ENCODE data around the gene NQO1. TPM values are rescaled to one million over a fixed set of nuclear protein-coding genes. Genes with fewer than 3 reads are reported as not detected.

NQO1 gene
- total and polyA plus RNA-seq, 9 of the 15 experiments (the other 6 are each of a cell fraction or from before 2014, with no cell fraction given), result 96.7 to 198 (median 122) TPM

GRCh38 chr16:69726313-69727060 is at the start of gene NQO1 (continued):
- peak; percentile 32; the same call in 1 of the 2 replicates for TF ChIP-seq ZBTB33 (CRISPR knock-in tag; IDR thresholded peaks at IDR 0.05)
- TF ChIP-seq ZFX (CRISPR knock-in tag; IDR thresholded peaks at IDR 0.05), result peak; percentile 72
- peak; percentile 67; the same call in 1 of the 2 replicates for TF ChIP-seq MITF (IDR thresholded peaks at IDR 0.05)
- peak in 1 of 2 experiments; percentile 40; a peak in 1 of 3 replicates for TF ChIP-seq CBX3 (IDR thresholded peaks at IDR 0.05; ENCODE audit: borderline replicate concordance in 1 of 2, low read length in 2 of 2)
- 0 out of 2 replicates have a peak, but pooled peaks have one; percentile 20 for TF ChIP-seq ERF (CRISPR knock-in tag; IDR thresholded peaks at IDR 0.05)
- TF ChIP-seq ELF2 (CRISPR knock-in tag; IDR thresholded peaks at IDR 0.05), result no peak
- no peak for TF ChIP-seq DDX20 (tag; IDR thresholded peaks at IDR 0.05; ENCODE audit: low read depth)
- peak in 1 of 2 experiments; percentile 30; a peak in 1 of 4 replicates for TF ChIP-seq ZNF639 (CRISPR knock-in tag; conservative IDR thresholded peaks at IDR 0.05 in 1 of 2, IDR thresholded peaks at IDR 0.05 in 1 of 2)
- peak; percentile 63 for TF ChIP-seq FIP1L1 (IDR thresholded peaks at IDR 0.05; ENCODE audit: low read depth, low read length, poor library complexity, severe bottlenecking)
- TF ChIP-seq FOXP1 (CRISPR knock-in tag; IDR thresholded peaks at IDR 0.05), result peak; percentile 91
- TF ChIP-seq ZNF592 (IDR thresholded peaks at IDR 0.05), result peak; percentile 24; the same call in 1 of the 2 replicates
- TF ChIP-seq SAP30 (IDR thresholded peaks at IDR 0.05; ENCODE audit: borderline replicate concordance, insufficient read depth, low read depth, low read length, poor library complexity, severe bottlenecking), result no peak
- no peak for TF ChIP-seq BCOR (IDR thresholded peaks at IDR 0.05)
- TF ChIP-seq GABPA (tag; conservative IDR thresholded peaks at IDR 0.05; ENCODE audit: low read depth), result peak; percentile 82
- TF ChIP-seq ETS1 (conservative IDR thresholded peaks at IDR 0.05; ENCODE audit: control insufficient read depth, low read depth, low read length), result peak; percentile 17; the same call in 1 of the 2 replicates

Measured in K562 (cell line).